ENCODE results near the gene NAA38.

The NAA38 gene

DNA sequence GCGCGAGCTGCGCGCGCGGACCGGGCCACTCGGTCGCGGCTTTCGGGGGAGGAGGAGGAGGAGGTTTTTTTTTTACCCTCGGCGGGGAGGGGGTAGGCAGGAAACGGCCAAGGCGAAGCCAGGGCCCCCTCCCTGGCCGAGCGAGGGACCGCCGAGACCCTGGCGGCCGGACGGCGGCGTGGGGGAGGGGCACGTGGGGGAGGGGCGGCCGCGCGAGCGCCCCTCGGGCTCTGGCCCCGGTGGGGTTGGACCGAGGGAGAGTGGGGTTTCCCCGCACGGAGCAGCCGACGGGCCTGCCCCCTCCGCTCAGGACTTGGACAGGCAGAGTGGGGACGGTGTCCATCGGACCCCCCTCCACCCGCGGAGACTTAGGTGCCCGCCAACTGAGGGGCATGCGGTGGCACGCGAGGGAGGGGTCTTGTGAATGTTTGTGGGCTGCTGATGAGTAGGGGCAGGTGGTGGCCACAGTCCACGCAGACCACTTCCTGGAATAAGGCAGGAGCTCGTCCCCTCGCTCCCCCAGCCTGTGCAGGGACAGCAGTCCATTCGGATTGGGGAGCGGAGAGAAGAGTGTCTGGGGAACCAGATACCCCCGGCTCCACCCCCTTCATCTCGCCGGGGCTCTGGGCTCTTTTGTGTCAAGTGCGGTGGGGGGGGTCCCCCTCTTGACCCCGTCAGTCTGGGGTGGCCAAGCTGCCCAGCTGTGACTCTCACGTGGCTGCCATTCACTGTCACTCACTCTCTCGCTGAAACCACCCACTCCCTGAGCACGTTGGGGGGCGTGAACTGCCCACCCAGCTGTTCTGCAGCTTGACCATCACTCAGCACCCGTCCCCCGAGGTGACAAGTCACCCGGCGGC, 28.2 kb upstream of the NAA38 start:
- Histone ChIP-seq H3K9me3 (replicated peaks; ENCODE audit: insufficient read depth, low read length) (no peaks in the 10 kb centered on the region), H3K79me2 (ENCODE audit: low read length) (no peaks in the 10 kb centered on the region), H3K4me1 (ENCODE audit: low read length) (peaks cover 16% of the 10 kb centered on the region), H3K9me2 (replicated peaks; ENCODE audit: insufficient read depth, low read length) (no peaks in the 10 kb centered on the region), H3K36me3 (replicated peaks; ENCODE audit: insufficient read depth, low read length) (no peaks in the 10 kb centered on the region), H3K4me2 (ENCODE audit: low read depth, low read length) (peak overlapping the region; percentile 94), H3K27ac (ENCODE audit: low read length) (no peak overlapping the region), H3F3A (ENCODE audit: insufficient read depth, low read length) (peaks cover 4% of the 10 kb centered on the region; the same call in 1 of the 2 replicates), H2AFZ (ENCODE audit: low read length) (peak overlapping the region; percentile 66), H3K9ac (ENCODE audit: low read length) (peak overlapping the region; percentile 27; the same call in 1 of the 2 replicates), H3K4me3 (ENCODE audit: low read length) (peak overlapping the region; percentile 68), H3K27me3 (replicated peaks; ENCODE audit: insufficient read depth, low read length) (peaks cover 78% of the 10 kb centered on the region), H4K20me1 (ENCODE audit: insufficient read depth, low read length) (no peaks in the 10 kb centered on the region)
- TF ChIP-seq, protein P1, sequence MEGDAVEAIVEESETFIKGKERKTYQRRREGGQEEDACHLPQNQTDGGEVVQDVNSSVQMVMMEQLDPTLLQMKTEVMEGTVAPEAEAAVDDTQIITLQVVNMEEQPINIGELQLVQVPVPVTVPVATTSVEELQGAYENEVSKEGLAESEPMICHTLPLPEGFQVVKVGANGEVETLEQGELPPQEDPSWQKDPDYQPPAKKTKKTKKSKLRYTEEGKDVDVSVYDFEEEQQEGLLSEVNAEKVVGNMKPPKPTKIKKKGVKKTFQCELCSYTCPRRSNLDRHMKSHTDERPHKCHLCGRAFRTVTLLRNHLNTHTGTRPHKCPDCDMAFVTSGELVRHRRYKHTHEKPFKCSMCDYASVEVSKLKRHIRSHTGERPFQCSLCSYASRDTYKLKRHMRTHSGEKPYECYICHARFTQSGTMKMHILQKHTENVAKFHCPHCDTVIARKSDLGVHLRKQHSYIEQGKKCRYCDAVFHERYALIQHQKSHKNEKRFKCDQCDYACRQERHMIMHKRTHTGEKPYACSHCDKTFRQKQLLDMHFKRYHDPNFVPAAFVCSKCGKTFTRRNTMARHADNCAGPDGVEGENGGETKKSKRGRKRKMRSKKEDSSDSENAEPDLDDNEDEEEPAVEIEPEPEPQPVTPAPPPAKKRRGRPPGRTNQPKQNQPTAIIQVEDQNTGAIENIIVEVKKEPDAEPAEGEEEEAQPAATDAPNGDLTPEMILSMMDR (IDR thresholded peaks at IDR 0.05; ENCODE audit: low read length): no peak
- TF ChIP-seq EZH2phosphoT487 (IDR thresholded peaks at IDR 0.05; ENCODE audit: low read length) (no peak), EZH2 (optimal IDR thresholded peaks at IDR 0.05; ENCODE audit: low read depth, low read length) (no peak)
- DNase-seq: peak; percentile 28

DNA sequence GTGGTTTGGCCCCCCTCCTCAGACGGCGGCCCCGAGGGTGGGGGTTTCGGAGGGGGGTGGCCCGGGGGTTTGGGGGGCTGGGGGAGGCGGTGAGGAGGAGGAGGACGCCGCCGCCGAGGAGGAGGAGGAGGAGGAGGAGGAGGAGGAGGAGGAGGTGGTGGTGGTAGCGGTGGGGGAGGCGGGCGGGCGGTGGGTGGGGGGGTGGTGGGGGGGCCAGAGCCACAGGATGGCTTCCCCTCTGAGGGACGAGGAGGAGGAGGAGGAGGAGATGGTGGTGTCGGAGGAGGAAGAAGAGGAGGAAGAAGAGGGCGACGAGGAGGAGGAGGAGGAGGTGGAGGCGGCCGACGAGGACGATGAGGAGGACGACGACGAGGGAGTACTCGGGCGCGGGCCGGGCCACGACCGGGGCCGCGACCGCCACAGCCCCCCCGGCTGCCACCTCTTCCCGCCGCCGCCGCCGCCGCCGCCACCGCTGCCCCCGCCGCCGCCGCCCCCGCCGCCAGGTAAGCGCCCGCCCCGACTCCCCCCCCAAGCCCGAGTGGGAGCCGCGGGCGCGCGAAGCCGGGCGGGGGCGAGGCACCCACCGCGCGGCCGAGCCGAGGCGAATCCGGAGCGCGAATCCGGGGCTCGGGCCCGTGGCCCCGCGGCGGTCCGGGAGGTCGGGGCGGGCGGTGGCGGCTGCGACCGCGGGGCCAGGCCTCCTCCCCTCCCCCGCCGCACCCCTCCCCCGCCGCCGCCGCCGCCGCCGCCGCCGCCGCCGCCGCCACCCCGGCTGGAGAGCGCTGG, 27.4 kb upstream of the NAA38 start:
- DNase-seq: no peak
- Histone ChIP-seq H3K9me3 (replicated peaks; ENCODE audit: insufficient read depth, low read length) (no peaks in the 10 kb centered on the region), H3K79me2 (ENCODE audit: low read length) (no peaks in the 10 kb centered on the region), H3F3A (ENCODE audit: insufficient read depth, low read length) (peaks cover 4% of the 10 kb centered on the region; the same call in 1 of the 2 replicates), H3K4me3 (ENCODE audit: low read length) (peak overlapping the region; percentile 68; the same call in 1 of the 2 replicates), H3K9ac (ENCODE audit: low read length) (no peak overlapping the region), H3K9me2 (replicated peaks; ENCODE audit: insufficient read depth, low read length) (no peaks in the 10 kb centered on the region), H2AFZ (ENCODE audit: low read length) (no peak overlapping the region), H3K4me2 (ENCODE audit: low read depth, low read length) (no peak overlapping the region), H3K27ac (ENCODE audit: low read length) (no peak overlapping the region), H3K27me3 (replicated peaks; ENCODE audit: insufficient read depth, low read length) (peaks cover 79% of the 10 kb centered on the region), H3K36me3 (replicated peaks; ENCODE audit: insufficient read depth, low read length) (no peaks in the 10 kb centered on the region), H4K20me1 (ENCODE audit: insufficient read depth, low read length) (no peaks in the 10 kb centered on the region), H3K4me1 (ENCODE audit: low read length) (peaks cover 16% of the 10 kb centered on the region)
- no peak for TF ChIP-seq EZH2phosphoT487 (IDR thresholded peaks at IDR 0.05; ENCODE audit: low read length)
- no peak for TF ChIP-seq EZH2 (optimal IDR thresholded peaks at IDR 0.05; ENCODE audit: low read depth, low read length)

DNA sequence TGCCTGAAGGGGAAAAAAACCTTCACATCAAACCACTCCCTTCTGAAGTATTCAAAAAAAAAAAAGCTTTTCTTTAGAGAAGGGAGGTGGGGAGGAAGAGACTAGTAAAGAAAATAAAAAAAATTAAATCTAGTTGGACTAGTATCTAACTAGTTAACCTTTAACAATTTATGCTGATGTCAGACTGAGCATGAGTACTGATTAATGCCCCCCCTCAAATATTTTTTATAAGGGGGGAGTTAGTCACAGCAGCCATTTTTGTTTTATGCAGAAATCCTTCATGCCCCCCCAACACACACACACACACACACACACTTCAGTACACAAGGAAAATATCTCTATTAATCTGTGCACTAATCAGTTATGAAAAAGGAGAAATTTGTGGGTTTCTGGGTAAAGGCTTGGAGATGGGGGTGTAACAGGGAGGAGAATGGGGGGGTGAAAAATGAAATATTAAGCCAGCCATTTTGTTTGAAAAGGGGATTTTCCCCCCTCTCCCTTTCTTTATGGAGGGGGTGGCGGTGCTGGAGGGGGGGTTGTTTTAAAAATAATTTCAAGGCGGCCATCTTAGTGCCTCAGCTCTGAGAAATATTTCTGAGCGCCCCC, 26.5 kb upstream of the NAA38 start:
- Histone ChIP-seq H3K9me2 (replicated peaks; ENCODE audit: insufficient read depth, low read length) (no peaks in the 10 kb centered on the region), H3K4me3 (ENCODE audit: low read length) (no peak overlapping the region), H3K79me2 (ENCODE audit: low read length) (no peaks in the 10 kb centered on the region), H3F3A (ENCODE audit: insufficient read depth, low read length) (peaks cover 4% of the 10 kb centered on the region; the same call in 1 of the 2 replicates), H3K36me3 (replicated peaks; ENCODE audit: insufficient read depth, low read length) (no peaks in the 10 kb centered on the region), H3K4me1 (ENCODE audit: low read length) (peaks cover 16% of the 10 kb centered on the region), H3K27me3 (replicated peaks; ENCODE audit: insufficient read depth, low read length) (peaks cover 75% of the 10 kb centered on the region), H3K4me2 (ENCODE audit: low read depth, low read length) (no peak overlapping the region), H3K9me3 (replicated peaks; ENCODE audit: insufficient read depth, low read length) (no peaks in the 10 kb centered on the region), H3K27ac (ENCODE audit: low read length) (no peak overlapping the region), H4K20me1 (ENCODE audit: insufficient read depth, low read length) (no peaks in the 10 kb centered on the region), H3K9ac (ENCODE audit: low read length) (no peak overlapping the region), H2AFZ (ENCODE audit: low read length) (no peak overlapping the region)
- TF ChIP-seq, protein P1 (IDR thresholded peaks at IDR 0.05; ENCODE audit: low read length): no peak
- TF ChIP-seq EZH2 (optimal IDR thresholded peaks at IDR 0.05; ENCODE audit: low read depth, low read length) (no peak), EZH2phosphoT487 (IDR thresholded peaks at IDR 0.05; ENCODE audit: low read length) (no peak)
- DNase-seq: no peak
